ENCODE results near the gene ANKDD1B. TPM values are rescaled to one million over a fixed set of nuclear protein-coding genes. Genes with fewer than 3 reads are reported as not detected.

ANKDD1B gene
- total RNA-seq, 5 donors from 2014 or later (not counting 1 experiment from before 2014, with no cell fraction given): 0.28 to 0.85 (median 0.33) TPM; not detected in 1

DNA sequence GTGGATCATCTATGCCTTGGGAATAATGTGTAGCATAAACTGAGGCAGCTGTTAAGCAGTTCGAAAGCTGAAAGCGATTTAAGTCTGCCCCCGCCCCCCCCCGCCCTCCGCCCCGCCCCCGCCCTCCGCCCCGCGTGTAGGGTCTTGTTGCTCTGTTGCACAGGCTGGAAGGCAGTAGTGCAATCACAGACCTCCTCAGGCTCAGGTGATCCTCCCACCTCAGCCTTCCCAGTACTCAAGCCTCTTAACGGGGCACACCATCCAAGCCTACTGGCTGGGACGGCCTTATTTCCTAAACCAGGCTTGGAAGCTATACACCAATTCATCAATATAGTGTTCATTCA is 945 bp downstream of the ANKDD1B start:
- H3K4me1 ChIP-seq (ENCODE audit: control insufficient read depth in 1 of 2, extremely low read depth in 1 of 2, insufficient read depth in 2 of 2, low read length in 2 of 2): peaks cover 0 to 8% of the 10 kb centered on the region in 2 experiments
- Mint-ChIP-seq H3K27me3 (peaks cover 6% of the 10 kb centered on the region in 2 donors), H3K4me3 (no peak overlapping the region), H3K9me3 (no peaks in the 10 kb centered on the region), H3K4me1 (peaks cover 5 to 8% (median 6%) of the 10 kb centered on the region in 3 donors), H3K27ac (no peak overlapping the region), H3K36me3 (peaks cover 6% of the 10 kb centered on the region)
- ATAC-seq (replicated peaks in 1 of 4) (no peak), DNase-seq (no peak)
- no peaks in the 10 kb centered on the region for H3K9me3 ChIP-seq
- peaks cover 0 to 11% of the 10 kb centered on the region in 2 experiments for H3K27me3 ChIP-seq (replicated peaks in 1 of 2; ENCODE audit: control insufficient read depth in 2 of 2, extremely low read depth in 1 of 2, insufficient read depth in 2 of 2, low read length in 1 of 2)
- peak overlapping the region in 1 of 2 donors; percentile 57 for H3K4me3 ChIP-seq (ENCODE audit: control insufficient read depth in 1 of 2, extremely low read depth in 1 of 2, low read length in 1 of 2)
- H3K27ac ChIP-seq (ENCODE audit: low read length): no peak overlapping the region
- POLR2A ChIA-PET: no interaction called here
- no CpG with 5 or more reads among the region's 12 CpGs for WGBS (ENCODE audit: insufficient coverage)
- H3K36me3 ChIP-seq (ENCODE audit: control insufficient read depth in 2 of 2, extremely low read depth in 1 of 2, insufficient read depth in 1 of 2, low read length in 1 of 2): no peaks in the 10 kb centered on the region
- CTCF ChIA-PET: no interaction called here

DNA sequence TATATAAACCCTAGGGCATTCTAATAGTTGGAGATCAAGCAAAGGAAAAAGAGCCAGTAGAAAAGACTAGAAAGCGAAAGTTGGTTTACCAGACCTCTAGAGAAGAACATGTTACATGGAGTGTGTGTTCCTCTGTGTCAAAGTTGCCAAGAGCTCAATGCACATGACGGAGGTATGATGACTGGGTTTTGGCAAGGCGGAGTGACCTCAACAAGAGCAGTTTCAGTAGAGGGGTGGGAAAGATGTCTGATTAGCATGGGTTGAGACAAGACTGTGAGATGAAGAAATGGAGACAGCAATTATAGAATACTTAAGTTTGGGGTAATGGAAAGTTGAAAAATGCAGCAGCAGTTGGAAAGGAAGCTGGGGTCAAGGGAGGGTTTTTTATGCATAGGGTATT is 1.6 kb downstream of the ANKDD1B start:
- POLR2A ChIA-PET: no interaction called here
- Histone ChIP-seq H3K9me3 (no peaks in the 10 kb centered on the region), H3K27me3 (replicated peaks in 1 of 2; ENCODE audit: control insufficient read depth in 2 of 2, extremely low read depth in 1 of 2, insufficient read depth in 2 of 2, low read length in 1 of 2) (peaks cover 0 to 11% of the 10 kb centered on the region in 2 experiments), H3K27ac (ENCODE audit: low read length) (no peak overlapping the region), H3K4me3 (ENCODE audit: control insufficient read depth in 1 of 2, extremely low read depth in 1 of 2, low read length in 1 of 2) (no peak overlapping the region), H3K4me1 (ENCODE audit: control insufficient read depth in 1 of 2, extremely low read depth in 1 of 2, insufficient read depth in 2 of 2, low read length in 2 of 2) (peaks cover 0 to 8% of the 10 kb centered on the region in 2 experiments), H3K36me3 (ENCODE audit: control insufficient read depth in 2 of 2, extremely low read depth in 1 of 2, insufficient read depth in 1 of 2, low read length in 1 of 2) (no peaks in the 10 kb centered on the region)
- Mint-ChIP-seq H3K4me3 (no peak overlapping the region), H3K9me3 (no peaks in the 10 kb centered on the region), H3K27me3 (peaks cover 6% of the 10 kb centered on the region in 2 donors), H3K4me1 (peaks cover 5 to 8% (median 6%) of the 10 kb centered on the region in 3 donors), H3K27ac (no peak overlapping the region), H3K36me3 (peaks cover 3% of the 10 kb centered on the region)
- ATAC-seq (replicated peaks in 1 of 4) (no peak), DNase-seq (no peak)
- WGBS (ENCODE audit: insufficient coverage): 95% methylated on average over 3 of the region's 3 CpGs
- CTCF ChIA-PET: no interaction called here

DNA sequence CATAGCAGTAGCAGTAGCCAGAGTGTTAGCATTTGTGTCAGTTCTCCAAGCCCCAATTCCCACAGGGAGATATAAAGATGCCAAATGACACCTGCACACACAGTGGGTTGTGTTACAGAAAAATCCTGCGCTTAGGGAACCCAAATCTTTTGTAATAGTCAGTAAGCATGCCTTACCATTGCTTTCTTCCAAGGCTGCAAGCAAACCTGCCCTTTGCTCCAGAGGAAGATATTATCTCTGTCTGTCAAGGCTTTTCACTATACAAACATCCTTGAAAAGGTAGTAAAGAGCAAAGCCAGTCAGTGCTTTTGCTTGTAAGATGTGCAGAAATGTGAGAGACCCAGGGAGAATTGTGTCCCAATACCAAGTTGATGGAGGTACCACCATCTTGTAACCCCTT is 2.9 kb downstream of the ANKDD1B start:
- ChIA-PET POLR2A (no interaction called here), CTCF (no interaction called here)
- peaks cover 3% of the 10 kb centered on the region for H3K36me3 Mint-ChIP-seq
- H3K9me3 ChIP-seq: no peaks in the 10 kb centered on the region
- H3K27ac Mint-ChIP-seq: no peak overlapping the region
- ATAC-seq (replicated peaks in 1 of 4) (no peak), DNase-seq (no peak)
- no peaks in the 10 kb centered on the region for H3K9me3 Mint-ChIP-seq
- peaks cover 5 to 8% (median 6%) of the 10 kb centered on the region in 3 donors for H3K4me1 Mint-ChIP-seq
- H3K4me1 ChIP-seq (ENCODE audit: control insufficient read depth in 1 of 2, extremely low read depth in 1 of 2, insufficient read depth in 2 of 2, low read length in 2 of 2): peaks cover 0 to 8% of the 10 kb centered on the region in 2 experiments
- no peaks in the 10 kb centered on the region for H3K36me3 ChIP-seq (ENCODE audit: control insufficient read depth in 2 of 2, extremely low read depth in 1 of 2, insufficient read depth in 1 of 2, low read length in 1 of 2)
- no peak overlapping the region for H3K27ac ChIP-seq (ENCODE audit: low read length)
- no peak overlapping the region for H3K4me3 ChIP-seq (ENCODE audit: control insufficient read depth in 1 of 2, extremely low read depth in 1 of 2, low read length in 1 of 2)
- WGBS (ENCODE audit: insufficient coverage): no CpG with 5 or more reads among the region's 1 CpG
- peaks cover 0 to 11% of the 10 kb centered on the region in 2 experiments for H3K27me3 ChIP-seq (replicated peaks in 1 of 2; ENCODE audit: control insufficient read depth in 2 of 2, extremely low read depth in 1 of 2, insufficient read depth in 2 of 2, low read length in 1 of 2)
- peaks cover 6% of the 10 kb centered on the region in 2 donors for H3K27me3 Mint-ChIP-seq
- no peak overlapping the region for H3K4me3 Mint-ChIP-seq

DNA sequence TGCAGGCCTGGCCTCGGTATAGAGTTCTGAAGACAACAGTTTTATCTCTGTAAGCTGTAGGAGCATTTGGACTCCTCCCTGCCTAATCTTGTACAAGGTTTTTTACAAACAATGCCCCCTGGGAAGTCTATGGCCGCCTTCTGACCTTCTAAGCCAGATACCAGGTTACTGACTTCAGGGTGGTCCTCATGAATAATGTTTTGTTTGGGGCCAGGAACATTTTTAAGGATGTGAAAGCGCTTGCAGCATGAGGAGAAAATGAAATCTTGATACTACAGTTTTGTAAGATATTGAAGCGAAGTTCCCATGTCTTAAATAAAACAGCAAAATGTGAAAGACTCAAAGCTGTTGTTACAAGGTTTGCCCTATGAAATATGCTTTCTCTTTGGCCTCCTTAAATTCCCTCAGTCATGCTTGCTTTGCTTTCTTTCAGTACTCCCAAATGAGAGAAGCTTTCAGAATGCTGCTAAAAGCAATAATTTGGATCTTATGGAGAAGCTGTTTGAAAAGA is 5.2 kb downstream of the ANKDD1B start:
- ChIA-PET CTCF (no interaction called here), POLR2A (no interaction called here)

DNA sequence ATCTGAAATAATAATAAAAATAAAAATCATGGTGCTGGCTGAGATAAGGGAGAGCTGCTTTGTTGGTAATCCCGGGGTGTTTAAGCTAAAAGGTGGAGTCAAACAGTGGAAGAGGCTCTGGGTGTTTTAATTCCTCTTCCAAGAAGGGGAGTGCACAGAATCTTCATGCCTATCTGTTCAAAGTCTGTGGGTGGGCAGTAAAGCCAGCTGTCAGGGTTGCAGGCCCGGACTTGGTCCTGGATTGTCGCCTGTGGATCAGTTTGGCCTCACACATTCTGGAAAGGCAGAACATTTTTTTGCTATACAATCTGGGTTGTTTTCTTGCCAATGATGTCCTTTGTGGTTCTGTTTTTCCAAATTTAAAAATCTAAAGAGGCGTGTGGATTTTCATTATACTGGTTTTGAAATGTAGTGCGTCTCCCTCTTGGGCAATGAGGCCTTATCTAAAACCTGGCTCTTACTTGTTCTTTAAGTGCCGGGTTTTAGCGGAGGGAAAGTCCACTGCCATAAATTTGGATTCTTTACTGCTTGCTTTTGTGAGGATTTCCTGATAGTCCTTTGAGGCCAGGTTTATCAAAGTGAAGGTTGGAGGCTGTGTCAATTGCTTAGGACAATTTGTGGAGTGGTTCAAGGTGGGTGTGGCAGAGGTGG is 5.8 kb downstream of the ANKDD1B start:
- no peaks in the 10 kb centered on the region for H3K4me1 ChIP-seq (ENCODE audit: control insufficient read depth in 1 of 2, extremely low read depth in 1 of 2, insufficient read depth in 2 of 2, low read length in 2 of 2)
- Mint-ChIP-seq H3K36me3 (peaks cover 4% of the 10 kb centered on the region), H3K27ac (no peak overlapping the region), H3K9me3 (no peaks in the 10 kb centered on the region), H3K4me3 (no peak overlapping the region), H3K27me3 (no peaks in the 10 kb centered on the region), H3K4me1 (no peaks in the 10 kb centered on the region)
- DNase-seq (no peak), ATAC-seq (replicated peaks in 1 of 4) (no peak)
- H3K27me3 ChIP-seq (replicated peaks in 1 of 2; ENCODE audit: control insufficient read depth in 2 of 2, extremely low read depth in 1 of 2, insufficient read depth in 2 of 2, low read length in 1 of 2): peaks cover 0 to 2% of the 10 kb centered on the region in 2 experiments
- CTCF ChIA-PET: no interaction called here
- no peaks in the 10 kb centered on the region for H3K36me3 ChIP-seq (ENCODE audit: control insufficient read depth in 2 of 2, extremely low read depth in 1 of 2, insufficient read depth in 1 of 2, low read length in 1 of 2)
- H3K4me3 ChIP-seq (ENCODE audit: control insufficient read depth in 1 of 2, extremely low read depth in 1 of 2, low read length in 1 of 2): no peak overlapping the region
- H3K27ac ChIP-seq (ENCODE audit: low read length): no peak overlapping the region
- no peaks in the 10 kb centered on the region for H3K9me3 ChIP-seq
- WGBS (ENCODE audit: insufficient coverage): 100% methylated on average over 3 of the region's 7 CpGs
- POLR2A ChIA-PET: no interaction called here

More for the DNA sequence above, 5.2 kb downstream of the ANKDD1B start:
- no peak for ATAC-seq (replicated peaks in 1 of 4)
- Mint-ChIP-seq H3K4me3 (no peak overlapping the region), H3K27ac (no peak overlapping the region), H3K27me3 (no peaks in the 10 kb centered on the region), H3K36me3 (peaks cover 4% of the 10 kb centered on the region), H3K4me1 (no peaks in the 10 kb centered on the region), H3K9me3 (no peaks in the 10 kb centered on the region)
- Histone ChIP-seq H3K4me1 (ENCODE audit: control insufficient read depth in 1 of 2, extremely low read depth in 1 of 2, insufficient read depth in 2 of 2, low read length in 2 of 2) (peaks cover 0 to 5% of the 10 kb centered on the region in 2 experiments), H3K9me3 (no peaks in the 10 kb centered on the region), H3K27ac (ENCODE audit: low read length) (no peak overlapping the region), H3K4me3 (ENCODE audit: control insufficient read depth in 1 of 2, extremely low read depth in 1 of 2, low read length in 1 of 2) (no peak overlapping the region), H3K36me3 (ENCODE audit: control insufficient read depth in 2 of 2, extremely low read depth in 1 of 2, insufficient read depth in 1 of 2, low read length in 1 of 2) (no peaks in the 10 kb centered on the region), H3K27me3 (replicated peaks in 1 of 2; ENCODE audit: control insufficient read depth in 2 of 2, extremely low read depth in 1 of 2, insufficient read depth in 2 of 2, low read length in 1 of 2) (peaks cover 0 to 7% of the 10 kb centered on the region in 2 experiments)
- no peak for DNase-seq
- WGBS (ENCODE audit: insufficient coverage): no CpG with 5 or more reads among the region's 4 CpGs

DNA sequence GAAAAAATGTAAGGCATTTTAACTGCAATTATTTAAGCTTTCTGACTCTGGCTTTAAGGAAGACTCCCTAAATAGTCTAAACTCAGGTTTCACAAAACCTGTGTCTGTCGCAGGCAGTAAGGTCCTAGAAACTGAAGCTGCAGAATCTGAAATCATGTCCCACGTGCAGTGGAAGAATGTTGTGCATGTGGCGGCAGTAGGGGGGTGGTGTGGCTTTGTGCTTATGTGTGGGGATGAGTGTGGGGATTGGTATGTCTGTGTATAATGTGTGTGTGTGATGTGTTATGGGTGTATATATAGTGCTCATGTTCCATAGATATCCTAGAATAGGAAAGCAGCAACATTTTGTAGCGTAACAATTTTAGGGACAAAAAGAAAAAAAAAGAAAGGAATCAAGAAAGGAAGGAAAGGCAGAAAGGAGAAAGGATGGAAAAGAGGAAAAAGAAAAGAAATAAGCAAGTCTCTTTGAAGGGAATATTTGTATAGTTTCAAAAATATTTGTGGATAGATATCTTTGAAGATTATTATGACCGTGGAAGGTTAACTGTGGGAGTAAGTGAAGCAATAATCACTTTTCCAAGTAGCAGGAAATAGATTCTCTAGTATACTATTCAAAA is 6.6 kb downstream of the ANKDD1B start:
- Mint-ChIP-seq H3K27ac (no peak overlapping the region), H3K27me3 (no peaks in the 10 kb centered on the region)
- ATAC-seq (replicated peaks in 1 of 4): no peak

More for the DNA sequence above, 6.6 kb downstream of the ANKDD1B start:
- Histone ChIP-seq H3K27ac (ENCODE audit: low read length) (no peak overlapping the region), H3K27me3 (replicated peaks in 1 of 2; ENCODE audit: control insufficient read depth in 2 of 2, extremely low read depth in 1 of 2, insufficient read depth in 2 of 2, low read length in 1 of 2) (no peaks in the 10 kb centered on the region), H3K4me3 (ENCODE audit: control insufficient read depth in 1 of 2, extremely low read depth in 1 of 2, low read length in 1 of 2) (no peak overlapping the region), H3K36me3 (ENCODE audit: control insufficient read depth in 2 of 2, extremely low read depth in 1 of 2, insufficient read depth in 1 of 2, low read length in 1 of 2) (no peaks in the 10 kb centered on the region), H3K9me3 (no peaks in the 10 kb centered on the region), H3K4me1 (ENCODE audit: control insufficient read depth in 1 of 2, extremely low read depth in 1 of 2, insufficient read depth in 2 of 2, low read length in 2 of 2) (no peaks in the 10 kb centered on the region)
- no peak overlapping the region for H3K4me3 Mint-ChIP-seq
- H3K9me3 Mint-ChIP-seq: no peaks in the 10 kb centered on the region
- CTCF ChIA-PET: no interaction called here
- no peak for DNase-seq
- H3K4me1 Mint-ChIP-seq: no peaks in the 10 kb centered on the region
- POLR2A ChIA-PET: no interaction called here
- H3K36me3 Mint-ChIP-seq: peaks cover 4% of the 10 kb centered on the region
- 83% methylated on average over 2 of the region's 5 CpGs for WGBS (ENCODE audit: insufficient coverage)

All from T-cell (primary cell).